Large intestine (tissue), 12 donors: ENCODE measurements around the gene TRIM6. TPM values are rescaled to one million over a fixed set of nuclear protein-coding genes. Genes with fewer than 3 reads are reported as not detected.

Experiments used
- DNase-seq, 2 donors: peaks; one replicate each; pipeline versions ENCODE4 v3.0.0 to v3.0.0-alpha.2; 2013
- H3K27ac ChIP-seq: one replicate; pipeline ENCODE4 v1.5.1; 2013; ENCODE audit warnings: low read length
- H3K27me3 ChIP-seq: 2 replicates; pipeline ENCODE4 v1.6.1; 2013; ENCODE audit warnings: low read length; ENCODE audit not compliant: control insufficient read depth, insufficient read depth
- H3K36me3 ChIP-seq: 2 replicates; pipeline ENCODE4 v1.6.1; 2013; ENCODE audit warnings: low read length; ENCODE audit not compliant: control insufficient read depth, insufficient read depth
- H3K4me1 ChIP-seq: one replicate; pipeline ENCODE4 v1.6.1; 2013; ENCODE audit warnings: low read length; ENCODE audit not compliant: control insufficient read depth, insufficient read depth
- H3K4me3 ChIP-seq: one replicate; pipeline ENCODE4 v1.5.1; 2013; ENCODE audit warnings: low read length
- H3K9me3 ChIP-seq: one replicate; pipeline ENCODE4 v1.6.1; 2013; ENCODE audit warnings: mild to moderate bottlenecking, low read depth, low read length, moderate library complexity; ENCODE audit not compliant: control insufficient read depth
- WGBS: methylation state at CpG from one replicate; pipeline ENCODE4 v1.1.5; 2013; ENCODE audit warnings: low lambda C conversion rate; ENCODE audit not compliant: insufficient coverage; 5-methylcytosine and 5-hydroxymethylcytosine counted together
- long read RNA-seq, 11 donors: transcript quantifications; one replicate each; lab custom pipeline, GENCODE V29; 2026
- polyA plus RNA-seq: library from polyadenylated mRNA; unstranded; fragments of 120-200 nt; gene quantifications from one replicate; pipeline ENCODE4 v1.2.1, GENCODE V29; 2013

The TRIM6 gene
- polyA plus RNA-seq: 2.6 TPM
- long read RNA-seq, donor 1: 0 reads
- long read RNA-seq, donor 2: 0 reads
- long read RNA-seq, donor 3: 0 reads
- long read RNA-seq, donor 4: 0 reads
- long read RNA-seq, donor 5: 0 reads
- long read RNA-seq, donor 6, partial matches to known transcripts: 0 of 1 reads
- long read RNA-seq, donor 6, other reads (novel, unspliced or antisense): 0 of 1 reads
- long read RNA-seq, donor 7, partial matches to known transcripts: 0 of 1 reads
- long read RNA-seq, donor 7, other reads (novel, unspliced or antisense): 0 of 1 reads
- long read RNA-seq, donor 8: 0 reads
- long read RNA-seq, donor 9: 0 reads
- long read RNA-seq, donor 10: 0 reads
- long read RNA-seq, donor 11: 0 reads

GRCh38 chr11:5596607-5597201 is at the start of gene TRIM6:
TRIM6 (plus strand) TSS chr11:5596637; CDS start chr11:5596898, 261 bp downstream.
- peak within 1 kb of the TSS; percentile 42 for H3K4me3 ChIP-seq
- no peaks in the 10 kb centered on the region for H3K36me3 ChIP-seq
- H3K4me1 ChIP-seq: peaks cover 4% of the 10 kb centered on the region
- peak; percentile 43 to 79 for DNase-seq
- H3K9me3 ChIP-seq: no peaks in the 10 kb centered on the region
- 0% methylated on average over 1 of the region's 20 CpGs for WGBS
- H3K27ac ChIP-seq: no peak within 1 kb of the TSS
- H3K27me3 ChIP-seq: no peaks in the 10 kb centered on the region

- H3K36me3 ChIP-seq: no peaks in the 10 kb centered on the region
- no peaks in the 10 kb centered on the region for H3K4me1 ChIP-seq
- no peak overlapping the region for H3K27ac ChIP-seq
- no peak overlapping the region for H3K4me3 ChIP-seq
- H3K9me3 ChIP-seq: no peaks in the 10 kb centered on the region
- no peaks in the 10 kb centered on the region for H3K27me3 ChIP-seq
- WGBS: no CpG with 5 or more reads among the region's 1 CpG
- no peak for DNase-seq
Measured at GRCh38 chr11:5547982-5548381, 48.5 kb upstream of the TRIM6 start.

- Histone ChIP-seq H3K27me3 (no peaks in the 10 kb centered on the region), H3K9me3 (no peaks in the 10 kb centered on the region), H3K4me1 (no peaks in the 10 kb centered on the region), H3K4me3 (no peak within 1 kb of the TSS), H3K27ac (no peak within 1 kb of the TSS), H3K36me3 (no peaks in the 10 kb centered on the region)
- no CpG with 5 or more reads among the region's 1 CpG for WGBS
- no peak for DNase-seq
Measured at GRCh38 chr11:5548440-5548839, 48.0 kb upstream of the TRIM6 start, which contains the start of gene OR52H1. OR52H1 (minus strand) TSS chr11:5548540; CDS start chr11:5545505, 3,035 bp downstream.

- no peak overlapping the region for H3K4me3 ChIP-seq
Measured at GRCh38 chr11:5550440-5551095, 45.9 kb upstream of the TRIM6 start.

GRCh38 chr11:5553343-5553742 is 43.1 kb upstream of the TRIM6 start:
- Histone ChIP-seq H3K36me3 (no peaks in the 10 kb centered on the region), H3K27me3 (no peaks in the 10 kb centered on the region), H3K4me3 (no peak overlapping the region), H3K27ac (no peak overlapping the region), H3K9me3 (no peaks in the 10 kb centered on the region), H3K4me1 (no peaks in the 10 kb centered on the region)
- DNase-seq: no peak

More at GRCh38 chr11:5550440-5551095, 45.9 kb upstream of the TRIM6 start:
- H3K36me3 ChIP-seq: no peaks in the 10 kb centered on the region
- H3K9me3 ChIP-seq: no peaks in the 10 kb centered on the region
- WGBS: 90% methylated on average over 2 of the region's 5 CpGs
- no peaks in the 10 kb centered on the region for H3K4me1 ChIP-seq
- H3K27me3 ChIP-seq: no peaks in the 10 kb centered on the region
- H3K27ac ChIP-seq: no peak overlapping the region
- DNase-seq: no peak

GRCh38 chr11:5556596-5557188 is 39.7 kb upstream of the TRIM6 start:
- WGBS: no CpG with 5 or more reads among the region's 3 CpGs
- no peaks in the 10 kb centered on the region for H3K36me3 ChIP-seq
- no peaks in the 10 kb centered on the region for H3K27me3 ChIP-seq

GRCh38 chr11:5557751-5558150 is 38.7 kb upstream of the TRIM6 start:
- Histone ChIP-seq H3K36me3 (no peaks in the 10 kb centered on the region), H3K9me3 (no peaks in the 10 kb centered on the region), H3K4me3 (no peak overlapping the region), H3K27me3 (no peaks in the 10 kb centered on the region), H3K27ac (no peak overlapping the region), H3K4me1 (no peaks in the 10 kb centered on the region)
- no peak for DNase-seq
- no CpG with 5 or more reads among the region's 3 CpGs for WGBS

More at GRCh38 chr11:5556596-5557188, 39.7 kb upstream of the TRIM6 start:
- H3K4me1 ChIP-seq: no peaks in the 10 kb centered on the region
- DNase-seq: no peak
- no peak overlapping the region for H3K27ac ChIP-seq
- no peak overlapping the region for H3K4me3 ChIP-seq
- H3K9me3 ChIP-seq: no peaks in the 10 kb centered on the region

GRCh38 chr11:5564259-5565019 is 32.0 kb upstream of the TRIM6 start:
- no peak for DNase-seq
- H3K4me1 ChIP-seq: no peaks in the 10 kb centered on the region
- no peak overlapping the region for H3K4me3 ChIP-seq
- H3K36me3 ChIP-seq: no peaks in the 10 kb centered on the region
- WGBS: 83% methylated on average over 1 of the region's 1 CpG
- no peaks in the 10 kb centered on the region for H3K9me3 ChIP-seq
- no peaks in the 10 kb centered on the region for H3K27me3 ChIP-seq
- no peak overlapping the region for H3K27ac ChIP-seq

- WGBS: 100% methylated on average over 1 of the region's 2 CpGs
- H3K9me3 ChIP-seq: no peaks in the 10 kb centered on the region
- no peaks in the 10 kb centered on the region for H3K4me1 ChIP-seq
- DNase-seq: no peak
- H3K36me3 ChIP-seq: no peaks in the 10 kb centered on the region
- no peak overlapping the region for H3K4me3 ChIP-seq
- no peak overlapping the region for H3K27ac ChIP-seq
- H3K27me3 ChIP-seq: no peaks in the 10 kb centered on the region
Measured at GRCh38 chr11:5574654-5575053, 21.8 kb upstream of the TRIM6 start.

GRCh38 chr11:5575152-5575551 is 21.3 kb upstream of the TRIM6 start:
- Histone ChIP-seq H3K27ac (no peak overlapping the region), H3K27me3 (no peaks in the 10 kb centered on the region), H3K4me3 (no peak overlapping the region), H3K36me3 (no peaks in the 10 kb centered on the region), H3K4me1 (no peaks in the 10 kb centered on the region), H3K9me3 (no peaks in the 10 kb centered on the region)
- WGBS: 95% methylated on average over 2 of the region's 4 CpGs
- DNase-seq: no peak
